AG04449 (cell line): ENCODE results near the gene RTRAF.

Experiments
- CTCF ChIA-PET: fragments of 350-600 bp; formaldehyde crosslinking; extraction: SDS; loops from one replicate; lab custom pipeline; 2021; ENCODE audit warnings: antibody characterized with exemption; lab: Yijun Ruan, JAX
- POLR2A ChIA-PET: fragments of 400-600, 350-600 bp; formaldehyde crosslinking; extraction: SDS; loops from one replicate; lab custom pipeline; 2020; ENCODE audit warnings: antibody characterized with exemption, inconsistent platforms; lab: Yijun Ruan, JAX
- DNase-seq: peaks from one replicate; pipeline ENCODE4 v3.0.0-alpha.2; 2010; ENCODE audit warnings: low read depth, low spot score
- H3K4me3 ChIP-seq: 2 replicates; pipeline ENCODE4 v1.5.1; 2011; ENCODE audit warnings: low read depth, mild to moderate bottlenecking, control low read depth, low read length
- TF ChIP-seq, protein P1 (sequence below): IDR thresholded peaks from one replicate; pipeline ENCODE4 v1.5.1; 2011; ENCODE audit warnings: mild to moderate bottlenecking, moderate library complexity, low read length, control low read depth, inconsistent platforms; ENCODE audit not compliant: insufficient read depth; ENCODE audit errors: missing control alignments

The RTRAF gene

DNA sequence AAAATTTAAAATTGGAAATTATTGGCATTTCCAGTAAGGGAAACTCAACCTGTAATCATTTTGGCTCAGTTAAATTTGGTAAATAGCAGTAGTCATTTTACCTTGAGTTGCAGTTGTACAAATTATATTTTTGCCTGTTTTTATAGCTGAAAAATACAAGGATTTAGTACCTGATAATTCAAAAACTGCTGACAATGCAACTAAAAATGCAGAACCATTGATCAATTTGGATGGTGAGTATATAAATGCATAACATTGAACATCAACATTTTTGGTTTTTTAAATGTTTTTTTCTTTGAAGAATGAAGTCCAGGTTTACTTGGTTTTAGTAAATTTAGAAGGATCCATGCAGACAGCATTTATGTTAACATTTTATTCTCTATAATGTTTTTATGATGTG lies 9.0 kb downstream of the RTRAF start:
- ChIA-PET POLR2A (interaction anchor here (1.5 kb wide), 1 partner anchor 70 kb away, joined by 3 read pairs; the partner anchor contains the start of gene NID2), CTCF (interaction anchor here (0.5 to 2.3 kb wide), 11 partner anchors 16 to 137 kb away, joined by 3 to 18 read pairs (median 4); no protein-coding TSS in a partner anchor)
- H3K4me3 ChIP-seq: no peak overlapping the region
- TF ChIP-seq, protein P1, sequence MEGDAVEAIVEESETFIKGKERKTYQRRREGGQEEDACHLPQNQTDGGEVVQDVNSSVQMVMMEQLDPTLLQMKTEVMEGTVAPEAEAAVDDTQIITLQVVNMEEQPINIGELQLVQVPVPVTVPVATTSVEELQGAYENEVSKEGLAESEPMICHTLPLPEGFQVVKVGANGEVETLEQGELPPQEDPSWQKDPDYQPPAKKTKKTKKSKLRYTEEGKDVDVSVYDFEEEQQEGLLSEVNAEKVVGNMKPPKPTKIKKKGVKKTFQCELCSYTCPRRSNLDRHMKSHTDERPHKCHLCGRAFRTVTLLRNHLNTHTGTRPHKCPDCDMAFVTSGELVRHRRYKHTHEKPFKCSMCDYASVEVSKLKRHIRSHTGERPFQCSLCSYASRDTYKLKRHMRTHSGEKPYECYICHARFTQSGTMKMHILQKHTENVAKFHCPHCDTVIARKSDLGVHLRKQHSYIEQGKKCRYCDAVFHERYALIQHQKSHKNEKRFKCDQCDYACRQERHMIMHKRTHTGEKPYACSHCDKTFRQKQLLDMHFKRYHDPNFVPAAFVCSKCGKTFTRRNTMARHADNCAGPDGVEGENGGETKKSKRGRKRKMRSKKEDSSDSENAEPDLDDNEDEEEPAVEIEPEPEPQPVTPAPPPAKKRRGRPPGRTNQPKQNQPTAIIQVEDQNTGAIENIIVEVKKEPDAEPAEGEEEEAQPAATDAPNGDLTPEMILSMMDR: no peak
- no peak for DNase-seq

GRCh38 chr14:51999084-51999483 lies 9.7 kb downstream of the RTRAF start:
- CTCF ChIA-PET: interaction anchor here (1.4 to 2.3 kb wide), 5 partner anchors 16 to 136 kb away, joined by 3 to 16 read pairs (median 6); no protein-coding TSS in a partner anchor

DNA sequence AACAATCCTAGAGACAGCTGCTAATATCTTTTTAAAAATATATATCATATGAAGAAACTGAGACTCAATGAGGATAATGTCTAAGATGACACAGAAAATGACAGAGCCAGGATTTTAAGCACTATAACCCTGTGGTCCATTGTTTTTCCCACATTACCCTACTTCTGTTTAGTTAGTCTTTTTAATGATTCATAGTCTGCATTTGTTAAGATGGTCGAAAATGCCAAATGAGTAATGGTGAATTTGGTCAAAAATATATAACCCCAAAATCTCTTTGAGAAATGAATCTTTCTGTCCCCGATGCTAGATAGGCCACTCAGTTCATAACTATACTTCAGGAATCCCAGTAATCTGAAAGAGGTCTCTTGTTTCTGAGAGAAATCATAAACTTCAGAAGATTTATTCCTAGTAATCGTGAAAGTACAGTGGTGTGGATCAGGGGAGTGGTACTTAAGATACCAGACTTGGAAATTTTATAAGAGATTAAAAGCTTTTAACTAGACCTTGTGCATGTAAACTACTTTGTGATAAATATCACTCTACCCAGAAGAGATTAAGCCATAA lies 10.8 kb downstream of the RTRAF start:
- POLR2A ChIA-PET: no interaction called here
- CTCF ChIA-PET: interaction anchor here (0.7 to 2.0 kb wide), 4 partner anchors 10 to 132 kb away, joined by 3 to 16 read pairs (median 4); no protein-coding TSS in a partner anchor
- TF ChIP-seq, protein P1: no peak
- no peak for DNase-seq
- H3K4me3 ChIP-seq: no peak overlapping the region

More at GRCh38 chr14:51999084-51999483, 9.7 kb downstream of the RTRAF start:
- POLR2A ChIA-PET: interaction anchor here (0.9 to 1.5 kb wide), 2 partner anchors 70 to 71 kb away, joined by 3 read pairs; partner anchors contain the start of gene NID2
- H3K4me3 ChIP-seq: no peak overlapping the region
- DNase-seq: no peak
- TF ChIP-seq, protein P1: no peak

DNA sequence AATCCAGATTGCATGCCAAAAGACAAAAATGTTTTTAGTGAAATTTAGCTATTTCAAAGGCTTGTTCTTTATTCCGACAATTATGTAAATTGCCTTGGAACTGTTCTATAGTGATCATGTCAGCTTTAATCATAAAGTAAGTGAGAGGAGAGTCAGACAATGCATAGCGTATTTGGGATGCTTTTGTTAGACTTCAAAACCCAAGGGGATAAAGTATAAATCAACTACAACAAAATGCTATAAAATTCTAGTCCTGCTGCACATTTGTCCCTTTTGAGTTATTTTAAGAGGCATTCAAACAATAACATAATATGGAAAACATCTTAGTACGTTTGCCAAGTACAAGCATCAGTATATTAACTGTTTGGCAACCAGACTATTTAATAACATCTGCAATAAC lies 11.3 kb downstream of the RTRAF start:
- DNase-seq: no peak
- TF ChIP-seq, protein P1: no peak
- CTCF ChIA-PET: interaction anchor here (0.7 to 2.0 kb wide), 4 partner anchors 9 to 131 kb away, joined by 3 to 16 read pairs (median 4); no protein-coding TSS in a partner anchor
- POLR2A ChIA-PET: no interaction called here
- no peak overlapping the region for H3K4me3 ChIP-seq

DNA sequence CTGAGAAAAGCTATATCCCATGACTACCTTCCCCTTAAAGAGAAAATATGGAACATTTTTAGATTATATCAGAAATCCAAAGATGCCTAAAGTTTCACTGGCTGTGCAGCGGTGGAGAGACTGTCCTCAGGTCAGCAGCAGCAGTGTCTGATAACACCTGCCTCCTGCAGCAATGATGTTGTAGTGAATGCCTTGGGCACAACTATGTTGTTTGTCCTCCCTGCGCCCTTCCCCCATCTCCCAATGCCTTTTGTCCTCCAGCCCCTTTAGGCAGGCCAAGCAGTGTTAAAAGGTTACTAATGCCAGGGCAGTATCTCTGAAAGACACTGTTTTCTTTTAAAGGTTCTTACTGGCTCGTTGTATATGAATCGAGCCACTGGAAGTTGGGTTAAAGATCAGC lies 13.2 kb downstream of the RTRAF start:
- TF ChIP-seq, protein P1: no peak
- no peak for DNase-seq
- H3K4me3 ChIP-seq: no peak overlapping the region
- ChIA-PET POLR2A (no interaction called here), CTCF (interaction anchor here (0.7 to 2.1 kb wide), 5 partner anchors 11 to 130 kb away, joined by 3 to 9 read pairs (median 6); no protein-coding TSS in a partner anchor)

- ChIA-PET POLR2A (no interaction called here), CTCF (interaction anchor here (1.0 to 2.1 kb wide), 4 partner anchors 10 to 129 kb away, joined by 3 to 9 read pairs (median 4); no protein-coding TSS in a partner anchor)
- TF ChIP-seq, protein P1: no peak
- DNase-seq: no peak
- H3K4me3 ChIP-seq: no peak overlapping the region
Measured at GRCh38 chr14:52003324-52003723, 14.0 kb downstream of the RTRAF start.
